ENCODE data around the gene DCC. TPM values are rescaled to one million over a fixed set of nuclear protein-coding genes. Genes with fewer than 3 reads are reported as not detected.

The DCC gene
- total and polyA plus RNA-seq, 2 donors (not counting 1 experiment from before 2014, with no cell fraction given) = not detected

- no peak overlapping the region for H3K4me2 ChIP-seq (replicated peaks; ENCODE audit: low read depth, low read length, poor library complexity, severe bottlenecking)
- no CpG with 5 or more reads among the region's 3 CpGs for WGBS (ENCODE audit: insufficient coverage)
- H2AFZ ChIP-seq (ENCODE audit: insufficient read depth, low read depth, low read length, poor library complexity, severe bottlenecking) = no peak overlapping the region
- ChIA-PET CTCF (no interaction called here), POLR2A (interaction anchor here (0.6 kb wide), 1 partner anchor 1505 kb away, joined by 4 read pairs; the partner anchor contains the start of gene POLI)
- no peaks in the 10 kb centered on the region for H3K27me3 ChIP-seq (replicated peaks in 1 of 4; ENCODE audit: control extremely low read depth in 1 of 4, control insufficient read depth in 3 of 4, insufficient read depth in 4 of 4, low read length in 3 of 4)
- H3K9me3 ChIP-seq (ENCODE audit: control extremely low read depth in 1 of 3, control insufficient read depth in 2 of 3, insufficient read depth in 1 of 3, low read length in 2 of 3) = no peaks in the 10 kb centered on the region
- Mint-ChIP-seq H3K4me1 (no peaks in the 10 kb centered on the region), H3K9me3 (ENCODE audit: insufficient read depth) (no peaks in the 10 kb centered on the region), H3K4me3 (no peak overlapping the region), H3K27me3 (no peaks in the 10 kb centered on the region), H3K27ac (no peak overlapping the region)
- TF ChIP-seq CTCF (IDR thresholded peaks at IDR 0.05) = no peak
- no peak overlapping the region for H3K27ac ChIP-seq (ENCODE audit: low read length in 2 of 2)
- DNase-seq = no peak
- H4K20me1 ChIP-seq (ENCODE audit: control insufficient read depth, insufficient read depth, low read length, poor library complexity, severe bottlenecking) = no peaks in the 10 kb centered on the region
- no peaks in the 10 kb centered on the region for H3K4me1 ChIP-seq (ENCODE audit: control insufficient read depth in 2 of 2, insufficient read depth in 2 of 2, low read length in 2 of 2)
- no peak overlapping the region for H3K9ac ChIP-seq (ENCODE audit: low read length)
- H3K36me3 ChIP-seq (replicated peaks in 1 of 2; ENCODE audit: control extremely low read depth in 1 of 2, control insufficient read depth in 1 of 2, extremely low read depth in 1 of 2, insufficient read depth in 2 of 2, low read length in 1 of 2) = no peaks in the 10 kb centered on the region
- intact Hi-C loops (cut with micrococcal nuclease) = no loop called here
- no peak overlapping the region for H3K4me3 ChIP-seq (ENCODE audit: control extremely low read depth in 1 of 5, extremely low read depth in 1 of 5, insufficient read depth in 1 of 5, low read depth in 2 of 5, low read length in 4 of 5)
- no peak for ATAC-seq (ENCODE audit: low read depth)
- no peaks in the 10 kb centered on the region for H3K79me2 ChIP-seq (ENCODE audit: control insufficient read depth, insufficient read depth, low read length)
Measured at GRCh38 chr18:52764316-52764715, 424.3 kb downstream of the DCC start.

- Mint-ChIP-seq H3K4me1 (no peaks in the 10 kb centered on the region), H3K27me3 (no peaks in the 10 kb centered on the region), H3K27ac (no peak overlapping the region), H3K4me3 (no peak overlapping the region), H3K9me3 (ENCODE audit: insufficient read depth) (no peaks in the 10 kb centered on the region)
- Histone ChIP-seq H3K4me2 (replicated peaks; ENCODE audit: low read depth, low read length, poor library complexity, severe bottlenecking) (no peak overlapping the region), H3K27ac (ENCODE audit: low read length in 2 of 2) (no peak overlapping the region), H2AFZ (ENCODE audit: insufficient read depth, low read depth, low read length, poor library complexity, severe bottlenecking) (no peak overlapping the region), H3K4me1 (ENCODE audit: control insufficient read depth in 2 of 2, insufficient read depth in 2 of 2, low read length in 2 of 2) (no peaks in the 10 kb centered on the region), H4K20me1 (ENCODE audit: control insufficient read depth, insufficient read depth, low read length, poor library complexity, severe bottlenecking) (no peaks in the 10 kb centered on the region), H3K79me2 (ENCODE audit: control insufficient read depth, insufficient read depth, low read length) (no peaks in the 10 kb centered on the region), H3K4me3 (ENCODE audit: control extremely low read depth in 1 of 5, extremely low read depth in 1 of 5, insufficient read depth in 1 of 5, low read depth in 2 of 5, low read length in 4 of 5) (no peak overlapping the region), H3K27me3 (replicated peaks in 1 of 4; ENCODE audit: control extremely low read depth in 1 of 4, control insufficient read depth in 3 of 4, insufficient read depth in 4 of 4, low read length in 3 of 4) (no peaks in the 10 kb centered on the region), H3K9ac (ENCODE audit: low read length) (no peak overlapping the region), H3K9me3 (ENCODE audit: control extremely low read depth in 1 of 3, control insufficient read depth in 2 of 3, insufficient read depth in 1 of 3, low read length in 2 of 3) (no peaks in the 10 kb centered on the region), H3K36me3 (replicated peaks in 1 of 2; ENCODE audit: control extremely low read depth in 1 of 2, control insufficient read depth in 1 of 2, extremely low read depth in 1 of 2, insufficient read depth in 2 of 2, low read length in 1 of 2) (no peaks in the 10 kb centered on the region)
- DNase-seq = no peak
- ATAC-seq (ENCODE audit: low read depth) = no peak
- no peak for TF ChIP-seq CTCF (IDR thresholded peaks at IDR 0.05)
- TF ChIP-seq EZH2 (IDR thresholded peaks at IDR 0.05; ENCODE audit: borderline replicate concordance, insufficient read depth, low read depth, low read length, poor library complexity, severe bottlenecking) = no peak
- CTCF ChIA-PET = no interaction called here
- 81% methylated on average over 9 of the region's 9 CpGs for WGBS (ENCODE audit: insufficient coverage)
- intact Hi-C loops (cut with micrococcal nuclease) = no loop called here
- POLR2A ChIA-PET = no interaction called here
Measured at GRCh38 chr18:52766002-52766545, 426.1 kb downstream of the DCC start.

All from B cell (primary cell).